Stimulated activated CD8-positive, alpha-beta memory T cell treated with anti-CD3 and anti-CD28 coated beads, Interleukin-2, amount 100 ng/mL, for 48 hours (primary cell): ENCODE data around the gene PSMA8.
"Not testable (repeated sequence)": the region's sequence is repeated elsewhere in the genome, so short reads cannot be mapped to it uniquely, and the experiment has no call there.

ENCODE experiments used
- DNase-seq, 2 donors: peaks; one replicate each; pipeline ENCODE4 v3.0.0-alpha.2; 2020; ENCODE audit warnings: low read depth in 2 of 2

Gene PSMA8

GRCh38 chr18:26175481-26175880, 41.8 kb downstream of the PSMA8 start:
- DNase-seq: no peak

- DNase-seq: no peak
Measured at GRCh38 chr18:26176134-26176533, 42.5 kb downstream of the PSMA8 start.

- no peak for DNase-seq
Measured at GRCh38 chr18:26181343-26181826, 47.7 kb downstream of the PSMA8 start.

GRCh38 chr18:26183395-26184112, 49.9 kb downstream of the PSMA8 start:
- no peak for DNase-seq

GRCh38 chr18:26185267-26185666, 51.6 kb downstream of the PSMA8 start:
- no peak for DNase-seq

- DNase-seq: peak; percentile 3 to 8
Measured at GRCh38 chr18:26190506-26190905, 56.8 kb downstream of the PSMA8 start.

GRCh38 chr18:26192233-26192632, 58.6 kb downstream of the PSMA8 start:
- no peak for DNase-seq

- no peak for DNase-seq
Measured at GRCh38 chr18:26196605-26197004, 62.9 kb downstream of the PSMA8 start.

GRCh38 chr18:26202001-26202400, 68.3 kb downstream of the PSMA8 start:
- DNase-seq: not testable (repeated sequence)

- DNase-seq: no peak
Measured at GRCh38 chr18:26205318-26205717, 71.6 kb downstream of the PSMA8 start.

- DNase-seq: no peak
Measured at GRCh38 chr18:26206488-26206887, 72.8 kb downstream of the PSMA8 start.

GRCh38 chr18:26207937-26208336, 74.3 kb downstream of the PSMA8 start:
- DNase-seq: no peak

- no peak for DNase-seq
Measured at GRCh38 chr18:26208977-26209376, 75.3 kb downstream of the PSMA8 start.

- DNase-seq: no peak
Measured at GRCh38 chr18:26210147-26210546, 76.5 kb downstream of the PSMA8 start.

GRCh38 chr18:26215247-26215970, 81.7 kb downstream of the PSMA8 start:
- DNase-seq: no peak

GRCh38 chr18:26225022-26225693, 91.5 kb downstream of the PSMA8 start:
- no peak for DNase-seq

GRCh38 chr18:26225915-26226228, 92.2 kb downstream of the PSMA8 start:
- no peak for DNase-seq

- DNase-seq: peak; percentile 93
Measured at GRCh38 chr18:26226229-26227050, 92.8 kb downstream of the PSMA8 start, which contains the start of gene TAF4B. Gene TAF4B (plus strand): TSS chr18:26226445. CDS start chr18:26226934, 489 bp downstream.

GRCh38 chr18:26227051-26227670, 93.5 kb downstream of the PSMA8 start:
- no peak for DNase-seq

- DNase-seq: no peak
Measured at GRCh38 chr18:26228562-26229260, 95.0 kb downstream of the PSMA8 start.

- DNase-seq: no peak
Measured at GRCh38 chr18:26230497-26230896, 96.8 kb downstream of the PSMA8 start.
